H1 (cell line): ENCODE measurements around the gene RGS5. TPM values are rescaled to one million over a fixed set of nuclear protein-coding genes. Genes with fewer than 3 reads are reported as not detected.

ENCODE experiments used
- CTCF ChIA-PET: fragments of 300-600 bp; sonication (Branson Sonifier 250); formaldehyde crosslinking; loops from one replicate; lab custom pipeline; 2021; ENCODE audit not compliant: partially characterized antibody; lab: Charles Lee
- POLR2A ChIA-PET: fragments of 300-600 bp; sonication (Branson Sonifier 250); formaldehyde crosslinking; loops from one replicate; lab custom pipeline; 2021; ENCODE audit warnings: inconsistent platforms; ENCODE audit not compliant: partially characterized antibody; lab: Charles Lee
- DNase-seq, 2 experiments: peaks; one replicate each; pipeline versions ENCODE4 v3.0.0 to v3.0.0-alpha.2; 2010 to 2022; ENCODE audit warnings: low spot score in 2 of 2, low read depth in 1 of 2, mixed read lengths in 1 of 2
- FAIRE-seq: peaks from 2 replicates; lab custom pipeline; 2011; peaks lifted over from hg19 to GRCh38; lab: Jason Lieb, UNC
- H2AFZ ChIP-seq: 2 replicates; pipeline ENCODE4 v1.8.1; 2012; ENCODE audit warnings: low read length, inconsistent platforms
- H2AK5ac ChIP-seq: 2 replicates; pipeline ENCODE4 v1.6.1; 2013; ENCODE audit warnings: low read depth, low read length
- H2BK120ac ChIP-seq: replicated peaks from 2 replicates; pipeline ENCODE3; 2013; ENCODE audit warnings: low read depth, low read length, inconsistent platforms
- H2BK12ac ChIP-seq: 2 replicates; pipeline ENCODE4 v1.6.1; 2013; ENCODE audit warnings: low read depth, low read length
- H2BK15ac ChIP-seq: 2 replicates; pipeline ENCODE4 v1.6.1; 2013; ENCODE audit warnings: low read length
- H2BK20ac ChIP-seq: 2 replicates; pipeline ENCODE4 v1.6.1; 2013; ENCODE audit warnings: low read length
- H2BK5ac ChIP-seq: 2 replicates; pipeline ENCODE4 v1.6.1; 2013; ENCODE audit warnings: low read depth, low read length
- H3K14ac ChIP-seq: 2 replicates; pipeline ENCODE4 v1.6.1; 2013; ENCODE audit warnings: inconsistent platforms; ENCODE audit not compliant: insufficient read length
- H3K18ac ChIP-seq: 2 replicates; pipeline ENCODE4 v1.6.1; 2013; ENCODE audit warnings: low read length; ENCODE audit errors: extremely low read depth
- H3K23ac ChIP-seq: 2 replicates; pipeline ENCODE4 v1.6.1; 2013; ENCODE audit warnings: inconsistent platforms; ENCODE audit not compliant: insufficient read length
- H3K23me2 ChIP-seq: 2 replicates; pipeline ENCODE4 v1.6.1; 2013; ENCODE audit warnings: low read depth, low read length
- H3K27ac ChIP-seq: 2 replicates; pipeline ENCODE4 v1.6.1; 2011; ENCODE audit warnings: low read depth, low read length, inconsistent platforms
- H3K27me3 ChIP-seq, 4 experiments: replicated peaks in 1 of 4; 1 replicate in 1 of 4; 2 replicates in 3 of 4; pipeline versions ENCODE4 v1.6.1 to v1.8.1; 2011 to 2013; ENCODE audit warnings: low read length in 3 of 4, mild to moderate bottlenecking in 3 of 4, inconsistent platforms in 2 of 4, mixed read lengths in 2 of 4, moderate library complexity in 1 of 4; ENCODE audit not compliant: control insufficient read depth in 3 of 4, insufficient read depth in 3 of 4; ENCODE audit errors: extremely low read depth in 1 of 4
- H3K36me3 ChIP-seq, 4 experiments: 2 replicates each; pipeline versions ENCODE4 v1.6.1 to v1.8.1; 2011 to 2013; ENCODE audit warnings: mild to moderate bottlenecking in 4 of 4, low read length in 3 of 4, moderate library complexity in 2 of 4, control low read depth in 1 of 4, inconsistent platforms in 1 of 4; ENCODE audit not compliant: insufficient read depth in 4 of 4, control insufficient read depth in 2 of 4
- H3K4ac ChIP-seq: replicated peaks from 2 replicates; pipeline ENCODE3; 2013; ENCODE audit warnings: low read length, low read depth, mixed read lengths, inconsistent platforms; ENCODE audit not compliant: insufficient read length
- H3K4me1 ChIP-seq, 4 experiments: replicated peaks in 1 of 4; 1 replicate in 1 of 4; 2 replicates in 3 of 4; pipeline versions ENCODE4 v1.6.1 to v1.8.1; 2011 to 2013; ENCODE audit warnings: low read length in 3 of 4, inconsistent platforms in 2 of 4, mixed read lengths in 1 of 4; ENCODE audit not compliant: insufficient read depth in 4 of 4, control insufficient read depth in 3 of 4
- H3K4me2 ChIP-seq, 2 experiments: 2 replicates each; pipeline versions ENCODE4 v1.6.1 to v1.8.1; 2011 to 2013; ENCODE audit warnings: low read depth in 2 of 2, low read length in 2 of 2, control low read depth in 1 of 2, inconsistent platforms in 1 of 2, mild to moderate bottlenecking in 1 of 2; ENCODE audit not compliant: insufficient read depth in 1 of 2
- H3K4me3 ChIP-seq, 4 experiments: fragments of 200-600, 300-600 bp in 1 of 4; sonication (generic), shearing (Covaris generic), sonication (Bioruptor Twin) in 1 of 4; 2 replicates each; pipeline versions ENCODE4 v1.5.1 to v1.8.1; 2011 to 2016; ENCODE audit warnings: low read length in 4 of 4, low read depth in 3 of 4, control low read depth in 2 of 4, inconsistent platforms in 2 of 4, mild to moderate bottlenecking in 2 of 4, mixed read lengths in 1 of 4, moderate library complexity in 1 of 4; ENCODE audit not compliant: insufficient read depth in 2 of 4; ENCODE audit errors: extremely low read depth in 1 of 4
- H3K56ac ChIP-seq: replicated peaks from 2 replicates; pipeline ENCODE3; 2013; ENCODE audit warnings: low read depth, mild to moderate bottlenecking, mixed read lengths, low read length, inconsistent platforms; ENCODE audit not compliant: insufficient read length
- H3K79me1 ChIP-seq: 2 replicates; pipeline ENCODE4 v1.6.1; 2013; ENCODE audit warnings: low read depth, low read length, control low read depth
- H3K79me2 ChIP-seq, 2 experiments: 2 replicates each; pipeline versions ENCODE4 v1.6.1 to v1.8.1; 2012 to 2013; ENCODE audit warnings: low read length in 2 of 2, mild to moderate bottlenecking in 2 of 2, inconsistent platforms in 1 of 2; ENCODE audit not compliant: insufficient read depth in 2 of 2, control insufficient read depth in 1 of 2
- H3K9ac ChIP-seq, 4 experiments: replicated peaks in 1 of 4; 1 replicate in 1 of 4; 2 replicates in 3 of 4; pipeline versions ENCODE4 v1.6.1 to v1.8.1; 2011 to 2013; ENCODE audit warnings: low read depth in 3 of 4, low read length in 3 of 4, control low read depth in 2 of 4, mild to moderate bottlenecking in 2 of 4, moderate library complexity in 2 of 4, inconsistent platforms in 1 of 4; ENCODE audit errors: extremely low read depth in 1 of 4
- H3K9me3 ChIP-seq, 2 experiments: 2 replicates each; pipeline versions ENCODE4 v1.6.1 to v1.8.1; 2012 to 2013; ENCODE audit warnings: mild to moderate bottlenecking in 2 of 2, moderate library complexity in 2 of 2, control low read depth in 1 of 2, inconsistent platforms in 1 of 2, low read depth in 1 of 2, low read length in 1 of 2, mixed read lengths in 1 of 2; ENCODE audit not compliant: insufficient read depth in 2 of 2
- H4K20me1 ChIP-seq, 2 experiments: replicated peaks in 1 of 2; 2 replicates each; pipeline versions ENCODE3 to v1.8.1; 2011 to 2013; ENCODE audit warnings: inconsistent platforms in 2 of 2, low read length in 2 of 2, mild to moderate bottlenecking in 1 of 2; ENCODE audit not compliant: insufficient read depth in 2 of 2, control insufficient read depth in 1 of 2
- H4K5ac ChIP-seq: 2 replicates; pipeline ENCODE4 v1.6.1; 2013; ENCODE audit warnings: low read length, low read depth, mixed read lengths, inconsistent platforms; ENCODE audit not compliant: insufficient read length
- H4K8ac ChIP-seq: 2 replicates; pipeline ENCODE4 v1.8.0; 2013; ENCODE audit warnings: mild to moderate bottlenecking, moderate library complexity, low read length, inconsistent platforms; ENCODE audit not compliant: insufficient read depth; ENCODE audit errors: extremely low read depth
- H4K91ac ChIP-seq: replicated peaks from 2 replicates; pipeline ENCODE3; 2013; ENCODE audit warnings: low read length, mixed read lengths, inconsistent platforms; ENCODE audit not compliant: insufficient read length
- ATF3 ChIP-seq: IDR thresholded peaks from 2 replicates; pipeline ENCODE4 v1.6.1; 2011; ENCODE audit warnings: low read depth, mild to moderate bottlenecking, low read length; ENCODE audit not compliant: insufficient read depth
- FOSL1 ChIP-seq: IDR thresholded peaks from 2 replicates; pipeline ENCODE4 v1.6.1; 2011; ENCODE audit warnings: mild to moderate bottlenecking, low read depth, low read length, moderate library complexity; ENCODE audit not compliant: insufficient read depth
- JUND ChIP-seq: IDR thresholded peaks from 2 replicates; pipeline ENCODE4 v1.6.1; 2011; ENCODE audit warnings: mild to moderate bottlenecking, improper control_type of control experiment, low read length
- POLR2A ChIP-seq, 2 experiments: IDR thresholded peaks; 1 replicate in 1 of 2; 2 replicates in 1 of 2; pipeline ENCODE4 v1.6.1; 2011; ENCODE audit warnings: low read depth in 2 of 2, low read length in 2 of 2, mild to moderate bottlenecking in 2 of 2; ENCODE audit errors: control extremely low read depth in 1 of 2
- RXRA ChIP-seq: IDR thresholded peaks from 2 replicates; pipeline ENCODE4 v1.6.1; 2011; ENCODE audit warnings: low read depth, mild to moderate bottlenecking, low read length, moderate library complexity; ENCODE audit not compliant: insufficient read depth
- SP2 ChIP-seq: IDR thresholded peaks from 2 replicates; pipeline ENCODE4 v1.6.1; 2012; ENCODE audit warnings: mild to moderate bottlenecking, low read length, inconsistent platforms
- ZNF274 ChIP-seq: IDR thresholded peaks from 2 replicates; pipeline ENCODE4 v1.7.0; 2012; ENCODE audit warnings: low read length, borderline replicate concordance; ENCODE audit errors: extremely low read depth
- WGBS, 2 experiments: shearing (Covaris generic) in 1 of 2; methylation state at CpG; one replicate each; pipeline versions ENCODE4 v1.1.6 to v1.1.7; 2013 to 2015; ENCODE audit warnings: low lambda C conversion rate in 2 of 2, mixed read lengths in 2 of 2, inconsistent platforms in 1 of 2, low coverage in 1 of 2, missing lambda C conversion rate in 1 of 2; ENCODE audit not compliant: insufficient replicate concordance in 2 of 2, insufficient coverage in 1 of 2, insufficient read length in 1 of 2; ENCODE audit errors: extremely low coverage in 1 of 2, missing lambda C conversion rate in 1 of 2; 5-methylcytosine and 5-hydroxymethylcytosine counted together
- polyA plus RNA-seq, 7 experiments: library from polyadenylated mRNA; depleted of rRNA in 3 of 7; stranded (reverse) in 5 of 7; unstranded in 2 of 7; fragments of >200 nt in 5 of 7; fragments of 200-250 nt in 2 of 7; gene quantifications; 1 replicate in 5 of 7; 2 replicates in 1 of 7; 4 replicates in 1 of 7; pipeline versions ENCODE4 v1.2.1 to v1.2.3, GENCODE V29; 2011 to 2013; ENCODE audit warnings: missing spikeins in 2 of 7, mixed read lengths in 2 of 7
- total RNA-seq: library from RNA; stranded (reverse); fragmentation: NEBNext Ultra II Directional; extraction: Animal tissue kit (Norgen Biotek cat#: 25700); gene quantifications from 2 replicates; pipeline ENCODE4 v1.2.1, GENCODE V29; 2021

The RGS5 gene
- total and polyA plus RNA-seq, 2 of the 8 experiments (the other 6 are each of a cell fraction or from before 2014, with no cell fraction given): 75.5 to 103 TPM

- Histone ChIP-seq H3K9me3 (no peaks in the 10 kb centered on the region), H2BK12ac (no peak overlapping the region), H3K79me2 (no peaks in the 10 kb centered on the region), H3K36me3 (no peaks in the 10 kb centered on the region), H3K4me3 (no peak overlapping the region), H3K23ac (no peak overlapping the region), H3K4ac (no peak overlapping the region), H2BK15ac (no peak overlapping the region), H3K79me1 (no peaks in the 10 kb centered on the region), H3K14ac (no peak overlapping the region), H3K4me1 (no peaks in the 10 kb centered on the region; a peak in 1 of 7 replicates), H4K8ac (no peak overlapping the region), H2AFZ (peak overlapping the region; percentile 53; the same call in 1 of the 2 replicates), H3K9ac (no peak overlapping the region), H2BK120ac (no peak overlapping the region), H2BK5ac (no peak overlapping the region), H3K4me2 (no peak overlapping the region), H3K23me2 (no peaks in the 10 kb centered on the region), H4K20me1 (no peaks in the 10 kb centered on the region), H2BK20ac (no peak overlapping the region), H3K56ac (no peak overlapping the region), H3K27ac (no peak overlapping the region), H3K27me3 (no peaks in the 10 kb centered on the region), H4K5ac (no peak overlapping the region), H2AK5ac (no peak overlapping the region), H4K91ac (no peak overlapping the region), H3K18ac (no peak overlapping the region)
- FAIRE-seq: no peak
- POLR2A ChIA-PET: no interaction called here
- 85% methylated on average over 9 of the region's 9 CpGs; no CpG with 5 or more reads in 1 of the 2 experiments for WGBS, 2 experiments
- TF ChIP-seq RXRA (no peak), FOSL1 (no peak), POLR2A (IDR thresholded peaks at IDR 0.05; ENCODE audit: control extremely low read depth in 1 of 2, low read depth in 2 of 2, low read length in 2 of 2) (no peak), ZNF274 (no peak), ATF3 (no peak), SP2 (no peak), JUND (no peak)
- CTCF ChIA-PET: interaction anchor here (1.2 to 1.7 kb wide), 2 partner anchors 22 to 215 kb away, joined by 3 to 7 read pairs; no protein-coding TSS in a partner anchor
- DNase-seq: no peak
These were observed 109.1 kb downstream of the RGS5 start for GRCh38 chr1:163093579-163093978.
